Posterior vena cava (tissue), 2 donors: ENCODE results near the gene PLPP2. TPM values are rescaled to one million over a fixed set of nuclear protein-coding genes. Genes with fewer than 3 reads are reported as not detected.

Experiments
- DNase-seq: peaks from one replicate; pipeline ENCODE4 v3.0.0-alpha.2; 2020; ENCODE audit warnings: low spot score
- intact Hi-C, 2 donors: fragments of 100-400 bp; cut with DNase I; formaldehyde crosslinking; loops; one replicate each; pipeline versions ENCODE4 v1.14.1 to v1.14.2; 2022 to 2023
- total RNA-seq, 2 donors: library from RNA; stranded (reverse); fragmentation: NEBNext Ultra II Directional; extraction: Animal tissue kit (Norgen Biotek cat#: 25700); gene quantifications; one replicate each; pipeline ENCODE4 v1.2.1, GENCODE V29; 2021
- donor health status: DM: yes; HTN: yes; CAD: no.
- donor health status: DM: yes; HTN: yes; CAD: no.

The PLPP2 gene
- total RNA-seq, 2 donors from 2014 or later, result 0.83 to 4.5 TPM

DNA sequence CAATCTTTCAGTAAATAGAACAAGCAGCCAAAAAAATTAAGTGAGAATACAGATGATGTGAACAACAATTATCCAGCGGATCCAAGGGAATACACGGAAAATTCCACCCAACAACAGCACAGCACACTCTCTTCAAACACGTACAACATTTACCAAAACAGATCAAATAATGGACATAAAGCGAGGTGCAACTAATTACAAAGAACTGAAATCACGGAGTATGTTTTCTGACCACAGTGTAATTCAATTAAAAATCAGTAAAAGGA is 27.2 kb upstream of the PLPP2 start:
- no peak for DNase-seq
- intact Hi-C loops, result no loop called here

DNA sequence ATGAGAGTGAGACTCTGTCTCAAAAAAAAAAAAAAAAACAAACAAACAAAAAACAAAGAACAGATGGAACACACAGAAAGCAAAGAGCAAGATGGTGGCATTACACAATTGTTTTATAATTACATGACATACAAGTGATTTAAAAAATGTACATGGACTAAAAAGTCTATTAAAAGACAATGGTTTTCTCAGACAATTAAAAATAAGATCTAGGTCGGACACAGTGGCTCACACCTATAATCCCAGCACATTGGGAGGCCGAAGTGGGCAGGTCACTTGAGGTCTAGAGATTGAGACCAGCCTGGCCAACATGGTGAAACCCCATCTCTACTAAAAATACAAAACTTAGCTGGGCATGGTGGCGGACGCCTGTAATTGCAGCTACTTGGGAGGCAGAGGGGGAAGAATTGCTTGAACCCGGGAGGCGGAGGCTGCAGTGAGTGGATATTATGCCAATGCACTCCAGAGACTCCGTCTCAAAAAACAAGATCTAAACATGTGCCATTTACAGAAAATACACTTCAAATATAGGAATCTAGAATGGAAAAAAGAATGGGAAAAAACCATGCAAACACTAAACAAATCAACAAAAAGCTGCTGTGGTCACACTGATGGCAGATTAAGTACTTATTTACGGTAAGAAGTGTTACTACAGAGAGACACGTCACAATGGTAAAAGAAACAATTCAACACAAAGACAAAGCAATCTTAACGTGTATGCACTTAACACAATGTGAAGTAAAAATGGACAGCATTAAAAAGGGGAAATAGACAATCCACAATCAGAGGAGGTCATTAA is 26.7 kb upstream of the PLPP2 start:
- intact Hi-C loops, result no loop called here
- peak; percentile 62 for DNase-seq

DNA sequence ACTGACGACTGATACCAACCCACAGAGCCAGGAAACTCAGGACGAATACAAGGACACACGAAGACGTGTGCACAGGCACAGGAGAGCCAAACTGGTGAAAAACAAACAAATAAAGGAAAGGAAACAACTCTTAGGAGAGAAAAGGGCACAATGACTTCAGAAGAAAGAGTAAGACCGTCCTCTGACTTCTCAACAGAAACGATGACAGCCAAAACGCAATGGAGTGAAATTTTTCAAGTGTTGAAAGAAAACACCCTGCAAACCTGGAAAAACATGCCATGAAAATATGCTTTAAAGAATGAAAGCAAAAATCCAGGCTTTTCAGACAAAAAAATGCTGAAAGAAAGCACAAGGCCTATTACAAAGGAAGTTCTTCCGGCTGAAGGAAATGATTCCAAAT is 24.6 kb upstream of the PLPP2 start:
- intact Hi-C loops, result no loop called here
- peak; percentile 2 for DNase-seq

DNA sequence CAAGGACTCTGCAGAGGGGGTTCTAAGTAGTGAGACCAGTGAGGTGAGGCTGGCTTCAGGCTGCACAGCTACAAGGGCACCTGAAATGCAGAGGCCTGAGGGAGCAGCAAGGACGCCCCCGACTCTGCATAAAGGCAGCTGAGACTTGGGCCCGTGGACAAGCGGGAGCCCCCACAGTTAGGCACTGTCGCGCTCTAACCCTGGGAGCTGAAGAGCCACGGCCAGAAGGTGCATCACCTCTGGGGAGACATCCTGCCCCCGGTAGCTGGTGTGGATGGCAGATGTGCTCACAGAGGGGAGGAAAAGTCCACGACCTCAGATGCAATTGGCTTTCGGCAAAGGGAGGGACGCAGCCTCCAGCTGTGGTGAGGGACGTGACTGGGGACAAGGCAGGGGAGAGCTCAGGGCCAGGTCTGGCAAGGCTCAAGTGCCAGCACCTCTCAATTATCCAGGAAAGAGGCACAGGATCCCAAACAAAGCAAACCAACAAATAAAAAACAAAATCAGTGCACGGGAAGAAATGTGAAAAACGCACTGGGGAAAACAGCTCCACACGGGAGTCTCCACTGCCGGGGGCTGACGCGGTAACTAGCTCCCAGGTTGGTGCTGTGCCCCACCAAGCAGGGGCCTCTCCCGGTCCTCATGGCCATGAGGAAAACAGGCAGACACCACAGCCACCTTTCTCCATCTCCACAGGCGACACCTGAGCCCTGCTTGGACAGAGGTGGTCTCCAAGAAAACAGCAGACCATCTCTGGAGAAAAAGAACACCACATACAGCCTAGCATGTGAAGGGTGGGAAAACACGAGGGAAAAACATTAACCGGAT is 23.0 kb upstream of the PLPP2 start:
- intact Hi-C loops, result no loop called here
- DNase-seq, result peak; percentile 74

DNA sequence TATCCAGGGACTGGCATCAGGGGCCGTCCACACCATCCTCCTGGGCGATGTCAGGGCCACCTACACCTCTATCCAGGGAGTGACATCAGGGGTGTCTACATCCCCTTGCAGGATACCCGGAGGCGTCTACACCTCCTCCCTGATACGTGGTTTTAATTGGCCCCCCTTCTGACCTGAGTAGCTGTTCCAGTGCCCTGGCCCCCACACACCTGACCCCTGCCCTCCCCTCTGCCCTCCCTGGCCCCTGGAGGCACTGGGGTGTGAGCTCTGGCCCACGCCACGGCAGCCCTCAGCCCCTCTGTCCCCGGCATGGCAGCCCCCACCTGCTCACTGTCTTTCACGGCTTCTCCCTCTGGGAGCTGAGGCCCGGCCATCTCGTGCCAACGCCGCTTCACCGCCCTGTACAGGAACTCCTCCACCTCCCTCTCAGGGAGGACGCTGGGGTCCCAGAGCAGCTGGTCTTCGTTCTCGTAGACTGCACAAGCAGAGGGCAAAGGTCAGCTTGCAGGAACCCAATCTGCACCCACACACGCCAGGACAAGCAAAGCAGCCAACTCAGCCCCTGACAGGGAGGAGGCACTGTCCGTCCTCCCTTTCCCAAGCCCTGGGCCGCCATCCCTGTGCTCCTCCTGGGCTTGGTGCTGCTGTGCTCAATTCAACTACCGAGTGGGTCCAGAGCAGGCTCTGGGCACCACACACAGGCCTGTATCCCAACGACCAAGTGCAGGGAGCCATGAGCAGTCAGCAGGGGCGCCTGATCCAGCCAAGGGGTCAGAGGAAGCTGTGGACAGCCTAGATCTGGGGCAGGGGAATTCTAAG is 22.2 kb upstream of the PLPP2 start:
- peak; percentile 80 for DNase-seq
- intact Hi-C loops, result no loop called here

DNA sequence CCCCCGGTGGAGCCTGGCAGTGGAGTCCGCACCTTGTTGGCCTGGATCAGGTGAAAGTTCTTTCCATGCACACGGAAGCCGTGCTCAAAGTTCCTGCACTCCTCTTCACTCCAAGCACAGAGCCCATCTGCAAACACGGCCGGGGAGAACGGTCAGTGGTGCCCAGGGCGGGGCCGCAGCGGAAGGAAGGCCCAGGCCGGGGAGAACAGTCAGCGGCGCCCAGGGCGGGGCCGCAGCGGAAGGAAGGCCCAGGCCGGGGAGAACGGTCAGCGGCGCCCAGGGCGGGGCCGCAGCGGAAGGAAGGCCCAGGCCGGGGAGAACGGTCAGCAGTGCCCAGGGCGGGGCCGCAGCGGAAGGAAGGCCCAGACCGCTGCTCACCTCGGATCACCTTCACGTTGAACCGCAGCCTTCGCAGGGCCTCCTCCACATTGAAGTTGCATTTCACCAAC is 20.6 kb upstream of the PLPP2 start:
- intact Hi-C loops, result no loop called here
- peak; percentile 75 for DNase-seq

DNA sequence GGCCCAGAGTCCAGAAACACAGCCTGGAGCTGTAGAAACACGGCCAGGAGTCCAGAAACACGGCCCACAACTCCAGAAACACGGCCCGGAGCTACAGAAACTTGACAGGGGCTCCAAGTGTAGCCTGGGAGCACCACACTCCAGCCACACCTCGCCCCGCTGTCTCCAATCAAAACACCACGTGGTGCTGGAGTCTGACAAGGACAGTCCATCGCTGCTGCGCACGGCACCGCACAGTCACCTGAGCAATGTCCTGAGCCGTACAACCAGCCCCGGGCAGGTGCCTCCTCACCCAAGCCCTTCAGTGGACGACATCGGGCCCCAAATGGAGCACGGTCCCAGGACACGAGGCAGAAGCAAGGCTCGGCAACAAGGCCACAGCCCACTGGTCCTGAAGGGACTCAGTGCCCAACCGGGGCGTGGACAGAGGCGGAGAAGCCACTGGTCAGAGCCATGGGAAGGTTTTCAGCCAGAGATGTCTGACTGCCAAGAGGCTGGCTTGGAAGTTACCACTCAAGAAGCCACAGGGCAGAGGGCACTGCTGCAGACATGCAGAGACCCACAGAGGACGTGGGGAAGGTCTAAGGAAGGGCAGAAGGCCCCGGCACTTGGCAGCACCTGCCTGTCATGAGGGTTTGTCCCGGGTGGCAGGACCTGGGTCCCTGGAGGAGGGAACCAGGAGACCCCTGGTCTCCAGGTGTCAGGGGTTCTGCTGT is 19.7 kb upstream of the PLPP2 start:
- peak; percentile 75 for DNase-seq
- intact Hi-C loops, result no loop called here

DNA sequence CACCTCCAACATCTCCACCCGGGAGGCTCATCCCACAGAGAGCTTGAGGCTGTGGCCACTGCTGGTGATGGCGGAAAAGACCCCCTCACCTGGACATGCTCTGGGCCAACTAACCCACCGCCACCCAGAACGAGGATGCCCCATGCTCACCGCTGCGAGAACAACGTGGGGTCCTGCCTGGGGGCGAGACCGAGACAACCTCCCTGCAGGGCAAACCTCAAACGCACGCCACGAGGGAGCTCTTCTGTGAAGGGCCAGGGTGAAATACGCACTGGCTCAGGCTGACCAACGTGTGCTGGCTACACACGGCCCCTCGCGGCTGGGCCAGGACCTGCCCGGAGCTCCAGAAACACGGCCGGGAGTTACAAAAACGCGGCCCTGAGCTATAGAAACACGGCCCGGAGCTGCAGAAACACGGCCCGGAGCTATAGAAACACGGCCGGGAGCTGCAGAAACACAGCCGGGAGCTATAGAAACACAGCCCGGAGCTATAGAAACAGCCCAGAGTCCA is 19.0 kb upstream of the PLPP2 start:
- peak; percentile 64 for DNase-seq
- intact Hi-C loops, result no loop called here

DNA sequence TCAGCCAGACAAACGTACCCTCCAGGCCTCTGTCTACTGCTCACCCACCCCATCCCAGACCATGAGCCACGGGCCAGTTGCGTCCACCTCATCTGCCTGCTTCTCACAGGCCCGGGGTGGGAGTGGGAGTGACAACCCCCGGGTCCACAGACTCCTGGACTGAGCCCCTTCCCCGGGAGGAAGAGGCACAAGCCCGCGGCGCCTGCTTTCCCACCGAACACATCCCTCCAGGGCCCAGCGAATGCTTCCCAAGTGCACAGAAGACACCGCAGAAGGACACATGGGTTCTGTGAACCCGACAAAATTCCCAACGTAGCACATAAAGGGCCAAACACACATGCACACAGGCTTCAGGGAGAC is 18.0 kb upstream of the PLPP2 start:
- peak; percentile 68 for DNase-seq
- intact Hi-C loops, result no loop called here

DNA sequence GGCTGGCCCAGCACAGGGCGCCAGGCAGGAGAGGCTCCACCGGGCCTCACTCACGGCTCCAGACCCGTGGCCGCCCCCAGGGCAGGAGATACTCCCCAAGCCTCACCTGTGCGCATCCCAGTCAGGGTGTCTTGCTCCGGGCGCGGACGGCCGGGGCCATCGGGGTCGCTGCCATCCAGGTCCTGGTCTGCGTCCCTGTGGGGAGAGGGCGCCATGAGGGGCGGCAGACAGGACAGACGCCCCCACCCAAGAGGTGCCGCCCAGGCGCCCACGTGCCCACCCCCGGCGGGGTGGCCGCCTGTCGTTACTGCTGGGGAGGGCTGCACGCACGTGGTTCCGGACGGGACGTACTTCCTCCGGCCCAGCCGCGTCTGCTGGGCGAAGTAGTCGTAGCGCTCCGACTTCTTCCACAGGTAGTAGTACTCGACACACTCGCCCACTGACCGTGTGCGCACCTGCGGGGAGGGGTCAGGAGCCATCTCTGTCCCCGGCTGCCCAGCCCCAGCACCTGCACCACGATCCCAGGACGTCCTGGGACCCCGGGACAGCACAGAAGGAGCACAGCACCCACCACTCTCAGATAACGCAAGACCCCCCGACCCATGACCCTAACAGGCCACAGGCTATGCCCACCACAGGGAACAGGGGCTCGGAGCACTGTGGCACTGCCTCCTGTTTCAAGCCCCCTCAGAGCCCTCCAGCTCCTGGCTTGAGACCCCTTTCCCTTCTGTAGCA is 17.4 kb upstream of the PLPP2 start:
- peak; percentile 79 for DNase-seq
- intact Hi-C loops, result no loop called here

DNA sequence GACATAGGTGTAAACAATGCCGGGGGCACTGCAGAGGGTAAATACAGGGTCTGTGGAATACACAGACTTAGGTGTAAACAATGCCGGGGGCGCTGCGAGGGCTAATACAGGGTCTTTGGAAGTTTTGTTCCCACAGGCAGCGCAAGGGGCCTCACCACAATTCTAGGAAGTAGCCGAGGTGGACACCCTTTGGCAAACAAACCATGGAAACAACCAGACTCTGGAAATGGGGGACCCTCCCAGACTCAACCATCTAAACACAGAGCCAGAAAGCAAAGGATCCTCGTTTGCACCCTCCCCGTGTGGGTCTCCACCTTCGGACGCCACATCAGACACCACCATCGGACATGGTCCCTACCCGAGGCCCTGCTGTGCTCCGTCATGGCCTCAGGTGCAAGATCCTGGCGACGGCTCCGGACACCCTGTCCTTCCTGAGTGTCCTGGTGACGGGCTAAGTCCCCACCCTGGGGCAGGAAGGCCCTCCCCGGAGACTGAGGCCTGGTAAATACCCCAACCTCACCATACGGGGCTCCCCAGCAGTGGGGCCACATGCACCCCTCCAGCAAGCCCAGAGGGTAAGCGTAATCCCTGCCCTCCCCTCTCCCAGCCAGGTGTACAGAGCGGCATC is 16.7 kb upstream of the PLPP2 start:
- peak; percentile 70 for DNase-seq

DNA sequence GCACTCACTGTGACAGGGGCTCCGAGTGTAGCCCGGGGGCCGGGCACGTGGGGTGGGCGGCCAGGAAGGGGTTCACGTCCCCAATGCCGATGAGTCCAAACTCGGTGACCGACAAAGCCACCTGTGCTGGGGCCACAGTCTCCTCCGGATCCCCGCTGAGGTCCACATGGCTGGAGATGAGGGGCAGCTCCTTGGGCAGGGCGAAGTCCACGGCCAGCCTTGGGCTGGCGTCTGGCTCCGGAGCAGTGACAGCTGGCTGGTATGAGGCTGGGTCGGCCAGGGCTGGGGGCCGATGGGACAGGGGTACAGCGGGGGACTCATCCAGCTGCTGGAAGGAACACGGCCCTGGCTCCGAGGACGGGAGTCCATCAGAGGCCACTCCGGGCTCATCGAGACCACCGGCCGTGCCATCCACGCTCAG is 15.9 kb upstream of the PLPP2 start:
- DNase-seq, result peak; percentile 77
- intact Hi-C loops, result no loop called here

More for the DNA sequence above, 16.7 kb upstream of the PLPP2 start:
- intact Hi-C loops, result no loop called here

DNA sequence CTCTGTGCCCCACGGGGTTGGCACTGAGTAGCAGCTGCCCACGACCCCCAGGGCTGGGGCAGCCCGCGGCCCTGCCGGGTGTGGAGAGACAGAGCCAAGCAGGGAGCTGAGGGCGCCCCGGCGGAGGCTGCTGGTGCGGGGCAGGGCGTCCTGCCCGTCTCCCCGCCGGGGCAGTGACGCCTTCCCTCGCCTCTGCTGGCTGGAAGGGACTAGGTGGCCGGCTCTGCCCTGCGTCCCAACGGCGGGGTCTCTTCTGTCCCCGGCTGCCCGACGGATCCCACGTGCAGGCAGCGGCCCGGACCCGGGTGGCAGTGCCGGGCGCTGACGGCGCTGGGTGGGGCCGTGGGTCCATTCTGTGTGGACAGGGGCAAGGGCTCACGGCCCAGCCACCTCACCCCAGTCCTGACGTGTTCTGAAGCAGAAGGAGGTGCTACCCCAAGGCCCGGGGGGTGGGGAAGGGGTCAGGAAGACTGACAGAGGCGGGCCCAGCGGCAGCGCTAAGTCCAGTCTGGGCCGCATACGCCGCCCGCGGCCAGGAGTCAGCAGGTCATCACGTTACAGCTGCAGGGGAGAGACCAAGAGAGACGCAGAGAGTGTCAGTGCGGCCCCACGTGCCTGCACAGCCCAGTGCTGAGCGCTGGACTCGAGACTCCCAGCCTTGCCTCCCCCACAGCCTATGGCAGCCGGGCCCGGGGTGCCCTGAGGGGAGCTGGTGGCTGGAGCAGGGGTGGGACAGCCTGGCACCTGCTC is 15.1 kb upstream of the PLPP2 start:
- intact Hi-C loops, result no loop called here
- DNase-seq, result peak; percentile 76

DNA sequence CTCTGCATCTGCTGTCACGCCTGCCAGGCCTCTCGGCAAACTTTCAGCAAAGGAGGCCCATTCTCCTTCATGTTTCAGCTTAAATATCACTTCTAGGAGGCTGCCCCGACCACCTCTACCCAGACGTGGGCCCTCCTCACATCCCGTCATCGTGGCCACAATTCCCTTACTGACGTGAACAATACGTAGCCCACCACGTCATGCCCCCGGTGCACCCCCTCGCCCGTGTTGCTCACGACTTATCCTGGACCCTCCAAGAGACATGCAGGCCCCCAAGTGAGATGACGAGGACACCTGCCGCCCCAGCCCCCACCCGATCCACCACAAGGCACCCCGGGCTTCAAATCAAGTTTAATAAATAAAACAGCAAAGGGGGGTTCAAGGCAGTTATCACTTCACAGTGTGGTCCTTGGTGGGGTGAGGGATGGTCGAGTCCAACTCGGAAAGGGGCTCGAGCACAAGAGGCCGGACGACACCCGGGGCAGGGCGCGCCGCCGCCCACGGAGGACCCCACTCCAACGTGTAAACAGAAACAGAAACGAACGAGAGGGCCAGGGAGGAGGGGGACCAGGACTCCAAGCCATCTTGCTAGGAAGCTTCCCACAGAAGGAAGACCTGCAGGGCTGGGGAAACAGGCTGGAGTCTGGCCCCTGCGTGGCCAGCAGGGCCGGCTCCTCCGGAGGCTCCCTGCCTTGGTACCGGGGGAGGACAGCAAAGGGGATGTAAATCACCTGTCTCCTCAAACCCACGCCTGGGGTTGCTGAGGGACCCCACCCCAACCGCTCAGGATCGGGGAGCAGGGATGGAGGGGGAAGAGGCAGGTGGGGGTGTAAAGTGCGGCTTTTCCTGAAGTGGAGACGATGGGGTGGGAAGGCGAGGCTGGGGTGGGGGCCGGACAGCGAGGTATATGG is 14.3 kb upstream of the PLPP2 start:
- DNase-seq, result peak; percentile 77
- intact Hi-C loops, result no loop called here

DNA sequence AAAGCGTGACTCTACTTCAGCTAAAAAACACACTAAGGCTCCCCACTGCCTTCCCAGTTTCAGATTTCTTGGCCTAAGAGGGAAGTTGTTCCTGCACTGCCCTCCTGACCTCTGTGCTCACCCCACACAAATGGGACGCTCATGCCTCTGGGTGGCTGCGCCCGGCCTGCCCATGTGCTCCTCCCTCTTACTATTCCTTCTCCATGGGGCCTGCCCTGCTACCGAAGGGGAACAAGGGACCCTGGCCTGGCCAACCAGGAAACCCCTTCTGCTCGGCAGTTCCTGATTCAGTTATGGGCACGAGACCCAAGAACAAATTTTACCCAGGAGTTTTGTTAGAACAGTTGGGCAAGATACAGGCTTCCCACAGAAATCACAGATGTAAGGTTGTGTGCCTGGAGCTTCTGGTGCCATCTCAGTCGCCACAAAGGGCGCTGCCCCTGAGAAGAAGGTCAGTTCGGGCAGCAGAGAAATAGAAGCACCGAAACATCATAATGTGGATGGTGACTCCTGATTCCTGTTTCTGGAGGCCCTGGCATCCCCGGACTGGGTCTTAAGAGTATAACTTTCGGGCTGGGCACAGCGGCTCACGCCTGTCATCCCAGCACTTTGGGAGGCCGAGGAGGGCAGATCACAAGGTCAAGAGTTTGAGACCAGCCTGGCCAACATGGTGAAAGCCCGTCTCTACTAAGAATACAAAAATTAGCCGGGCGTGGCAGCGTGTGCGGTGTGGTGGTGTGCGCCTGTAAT is 5.4 kb upstream of the PLPP2 start:
- intact Hi-C loops, result no loop called here
- peak; percentile 87 for DNase-seq
